Glutamatergic neuron (in vitro differentiated cells): ENCODE data around the gene DUSP9. TPM values are rescaled to one million over a fixed set of nuclear protein-coding genes. Genes with fewer than 3 reads are reported as not detected.

Source experiments
- DNase-seq: peaks from one replicate; pipeline ENCODE4 v3.0.0; 2022
- H3K27ac Mint-ChIP-seq: one replicate; pipeline ENCODE4 v1.8.0; 2020; ENCODE audit warnings: mild to moderate bottlenecking, mixed read lengths, inconsistent platforms; ENCODE audit not compliant: unreplicated experiment
- H3K27me3 Mint-ChIP-seq: one replicate; pipeline ENCODE4 v1.8.0; 2020; ENCODE audit warnings: mild to moderate bottlenecking, moderate library complexity, mixed read lengths, inconsistent platforms; ENCODE audit not compliant: unreplicated experiment
- H3K36me3 Mint-ChIP-seq: one replicate; pipeline ENCODE4 v1.8.0; 2020; ENCODE audit warnings: mild to moderate bottlenecking, mixed read lengths, inconsistent platforms; ENCODE audit not compliant: unreplicated experiment
- H3K4me1 Mint-ChIP-seq: one replicate; pipeline ENCODE4 v1.8.0; 2020; ENCODE audit warnings: mild to moderate bottlenecking, low read depth, mixed read lengths, inconsistent platforms; ENCODE audit not compliant: unreplicated experiment
- H3K4me3 Mint-ChIP-seq: one replicate; pipeline ENCODE4 v1.8.0; 2020; ENCODE audit warnings: mild to moderate bottlenecking, mixed read lengths, inconsistent platforms; ENCODE audit not compliant: unreplicated experiment
- H3K9me3 Mint-ChIP-seq: one replicate; pipeline ENCODE4 v1.8.0; 2020; ENCODE audit warnings: mild to moderate bottlenecking, moderate library complexity, mixed read lengths, inconsistent platforms; ENCODE audit not compliant: unreplicated experiment
- total RNA-seq: library from RNA; stranded (reverse); fragmentation: NEBNext Ultra II Directional; extraction: Animal tissue kit (Norgen Biotek cat#: 25700); gene quantifications from one replicate; pipeline ENCODE4 v1.2.1, GENCODE V29; 2021; ENCODE audit not compliant: unreplicated experiment
- TF ChIP-seq, protein P1 (sequence below): fragments of 200-600 bp; sonication (generic); IDR thresholded peaks from one replicate; pipeline ENCODE4 v1.5.0; 2021; ENCODE audit not compliant: partially characterized antibody, unreplicated experiment

The DUSP9 gene
- total RNA-seq, 1 donor from 2014 or later = 0.61 TPM

DNA sequence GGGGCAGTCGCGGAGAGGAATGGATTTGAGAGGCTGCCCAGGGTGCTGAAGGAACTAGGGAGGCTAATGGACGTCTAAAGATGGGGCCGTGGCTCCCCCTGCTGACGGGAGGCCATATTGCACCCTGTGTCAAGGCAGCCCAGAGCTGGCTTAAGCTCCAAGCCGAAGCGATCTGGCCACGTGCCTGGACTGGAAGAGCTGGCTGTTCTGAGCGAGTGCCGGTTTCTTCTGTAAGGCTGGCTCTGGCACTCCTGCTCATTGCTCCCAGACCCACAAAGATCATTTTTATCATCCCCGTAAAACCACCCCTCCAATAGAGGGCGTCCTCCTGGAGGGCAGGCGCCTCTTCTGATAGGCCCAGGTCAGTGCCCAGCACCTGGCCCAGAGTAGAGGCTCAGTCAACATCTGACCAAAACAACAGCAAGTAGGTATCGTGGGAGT lies 21.0 kb downstream of the DUSP9 start:
- Mint-ChIP-seq H3K9me3 (peaks cover 3% of the 10 kb centered on the region), H3K27ac (no peak overlapping the region), H3K36me3 (no peaks in the 10 kb centered on the region), H3K4me1 (peaks cover 1% of the 10 kb centered on the region), H3K27me3 (peaks cover 8% of the 10 kb centered on the region), H3K4me3 (peak overlapping the region; percentile 49)
- TF ChIP-seq, protein P1, sequence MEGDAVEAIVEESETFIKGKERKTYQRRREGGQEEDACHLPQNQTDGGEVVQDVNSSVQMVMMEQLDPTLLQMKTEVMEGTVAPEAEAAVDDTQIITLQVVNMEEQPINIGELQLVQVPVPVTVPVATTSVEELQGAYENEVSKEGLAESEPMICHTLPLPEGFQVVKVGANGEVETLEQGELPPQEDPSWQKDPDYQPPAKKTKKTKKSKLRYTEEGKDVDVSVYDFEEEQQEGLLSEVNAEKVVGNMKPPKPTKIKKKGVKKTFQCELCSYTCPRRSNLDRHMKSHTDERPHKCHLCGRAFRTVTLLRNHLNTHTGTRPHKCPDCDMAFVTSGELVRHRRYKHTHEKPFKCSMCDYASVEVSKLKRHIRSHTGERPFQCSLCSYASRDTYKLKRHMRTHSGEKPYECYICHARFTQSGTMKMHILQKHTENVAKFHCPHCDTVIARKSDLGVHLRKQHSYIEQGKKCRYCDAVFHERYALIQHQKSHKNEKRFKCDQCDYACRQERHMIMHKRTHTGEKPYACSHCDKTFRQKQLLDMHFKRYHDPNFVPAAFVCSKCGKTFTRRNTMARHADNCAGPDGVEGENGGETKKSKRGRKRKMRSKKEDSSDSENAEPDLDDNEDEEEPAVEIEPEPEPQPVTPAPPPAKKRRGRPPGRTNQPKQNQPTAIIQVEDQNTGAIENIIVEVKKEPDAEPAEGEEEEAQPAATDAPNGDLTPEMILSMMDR = peak; percentile 77
- DNase-seq = peak; percentile 87

DNA sequence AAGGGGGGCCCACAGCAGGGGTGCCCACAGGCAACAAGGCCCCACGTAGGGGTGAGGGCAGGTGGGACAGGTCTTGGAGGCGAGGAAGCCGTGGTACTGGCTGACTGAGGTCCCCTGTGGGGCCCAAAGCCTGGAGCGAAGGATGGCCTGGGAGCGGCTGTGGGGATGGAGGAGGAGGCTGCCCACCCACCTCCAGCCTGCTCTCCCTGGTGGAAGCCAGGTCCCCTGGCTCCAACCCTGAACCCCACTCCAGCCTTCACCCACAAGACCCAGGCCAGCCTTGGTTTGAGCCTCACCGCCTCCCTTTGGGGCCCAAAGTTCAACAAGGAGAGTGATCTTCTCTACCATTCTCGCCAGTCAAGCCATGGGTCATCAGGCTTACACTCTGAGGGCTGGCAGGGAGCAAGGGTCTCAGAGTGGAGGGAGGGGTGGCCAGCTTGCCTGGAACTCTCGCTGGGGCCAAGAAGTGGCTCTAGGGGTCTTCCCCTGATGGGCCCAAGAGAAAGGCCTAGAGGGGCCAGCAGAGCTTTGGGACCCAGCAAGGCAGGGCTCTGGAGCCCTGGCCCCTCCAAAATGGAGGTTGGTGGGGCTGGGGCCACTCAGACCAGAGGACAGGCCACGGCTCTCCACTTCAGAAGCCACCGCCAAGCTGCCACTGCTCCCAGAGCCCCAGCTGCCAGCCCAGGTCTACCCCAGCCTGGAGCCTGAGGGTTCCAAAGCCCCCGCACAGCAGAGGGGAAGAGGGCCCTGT lies 21.6 kb downstream of the DUSP9 start:
- DNase-seq = no peak
- Mint-ChIP-seq H3K9me3 (peaks cover 3% of the 10 kb centered on the region), H3K27me3 (peaks cover 8% of the 10 kb centered on the region), H3K27ac (no peak overlapping the region), H3K4me3 (no peak overlapping the region), H3K36me3 (no peaks in the 10 kb centered on the region), H3K4me1 (peaks cover 1% of the 10 kb centered on the region)
- TF ChIP-seq, protein P1 = no peak

DNA sequence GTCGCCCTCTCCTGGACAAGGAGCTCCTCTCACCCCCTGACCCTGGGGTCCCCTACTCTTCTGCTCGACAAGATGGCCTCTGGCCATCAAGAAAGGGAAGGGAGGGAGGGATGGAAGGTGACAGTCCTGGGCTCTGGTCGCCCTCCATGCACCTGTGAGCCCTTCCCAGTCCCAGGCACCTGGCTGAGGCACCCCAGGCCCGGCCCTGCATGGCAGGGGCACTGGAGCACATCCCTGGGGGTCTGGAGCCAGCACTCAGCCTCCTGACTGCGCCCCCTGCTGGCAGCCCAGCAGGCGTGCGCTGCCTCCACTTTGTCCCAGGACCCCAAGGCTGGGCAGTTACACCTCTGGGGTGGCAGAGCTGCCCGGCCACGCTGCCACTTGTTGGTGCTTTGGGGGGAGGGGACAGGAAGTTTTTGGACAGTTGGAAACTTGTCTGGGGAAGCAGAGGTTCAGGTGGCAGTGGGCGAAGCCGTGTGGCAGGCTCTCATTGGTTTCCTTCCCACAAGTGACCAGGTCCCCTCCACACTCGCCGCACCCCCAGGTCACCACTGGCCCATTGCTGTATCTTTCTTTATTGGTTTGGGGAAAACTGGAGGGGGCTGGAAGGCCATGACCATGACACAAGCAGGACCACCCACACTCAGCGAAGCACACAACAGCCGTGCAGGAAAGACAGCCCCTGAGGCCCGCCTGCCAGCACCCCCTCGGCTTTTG lies 22.3 kb downstream of the DUSP9 start:
- H3K36me3 Mint-ChIP-seq = no peaks in the 10 kb centered on the region
- H3K27ac Mint-ChIP-seq = no peak overlapping the region
- H3K9me3 Mint-ChIP-seq = peaks cover 3% of the 10 kb centered on the region
- H3K4me3 Mint-ChIP-seq = no peak overlapping the region
- peaks cover 1% of the 10 kb centered on the region for H3K4me1 Mint-ChIP-seq
- peaks cover 8% of the 10 kb centered on the region for H3K27me3 Mint-ChIP-seq
- TF ChIP-seq, protein P1 = peak; percentile 83
- DNase-seq = peak; percentile 62

DNA sequence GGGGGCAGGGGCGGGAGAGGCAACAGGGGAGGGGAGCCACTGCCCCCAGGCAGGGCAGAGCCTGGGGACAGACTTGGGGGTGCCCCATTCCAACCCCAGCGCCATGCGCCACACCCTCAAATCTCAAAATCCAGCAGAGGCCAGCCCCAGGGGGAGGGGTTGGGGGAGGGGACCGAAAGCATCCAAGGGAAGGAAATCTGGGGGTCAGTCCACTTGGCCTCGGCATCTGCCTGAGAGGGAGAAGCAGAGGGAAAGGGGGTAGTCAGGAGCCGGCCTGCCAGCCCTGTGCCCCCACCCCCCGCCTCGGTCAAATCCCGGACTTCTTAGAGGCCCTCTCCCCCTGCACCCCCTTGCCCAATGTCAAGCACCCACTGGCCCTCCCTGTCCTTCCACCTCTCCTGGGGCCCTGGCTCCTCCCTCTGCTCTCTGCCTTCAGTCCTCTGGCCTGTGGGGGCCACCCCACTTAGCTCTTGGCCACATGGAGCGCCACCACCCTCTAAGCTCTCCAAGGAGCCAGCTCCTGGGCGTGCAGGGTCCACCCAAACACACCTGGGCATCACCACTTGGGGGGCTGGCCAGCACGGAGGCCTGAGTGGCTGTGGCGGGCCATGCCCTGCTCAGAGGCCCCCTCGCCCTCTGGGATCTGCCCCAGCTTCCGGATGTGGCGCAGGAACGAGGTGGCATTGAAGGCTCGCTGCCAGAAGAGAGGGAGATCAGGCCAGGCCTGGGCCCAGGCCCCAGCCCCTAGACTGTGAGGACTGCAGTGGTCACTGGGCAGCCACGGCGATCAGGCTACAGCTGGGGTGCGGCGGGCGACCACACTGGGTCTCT lies 23.1 kb downstream of the DUSP9 start:
- TF ChIP-seq, protein P1 = no peak
- Mint-ChIP-seq H3K27me3 (peaks cover 8% of the 10 kb centered on the region), H3K4me1 (peaks cover 1% of the 10 kb centered on the region), H3K27ac (no peak overlapping the region), H3K4me3 (no peak overlapping the region), H3K36me3 (no peaks in the 10 kb centered on the region), H3K9me3 (peaks cover 3% of the 10 kb centered on the region)
- no peak for DNase-seq
